B cell (primary cell): ENCODE data around the gene RPL7A. TPM values are rescaled to one million over a fixed set of nuclear protein-coding genes. Genes with fewer than 3 reads are reported as not detected.

Experiments
- ATAC-seq: fragments of 200-7000 bp; cut with Tn5 transposase; one replicate; pipeline ENCODE4 v1.10.0; 2021; ENCODE audit warnings: low read depth, mild to moderate bottlenecking, moderate number of reproducible peaks, moderate library complexity
- CTCF ChIA-PET: fragments of 350-600 bp; sonication (Branson Sonifier 250); formaldehyde crosslinking; loops from one replicate; lab custom pipeline; 2021; ENCODE audit warnings: antibody characterized with exemption, inconsistent platforms; lab: Charles Lee
- POLR2A ChIA-PET: fragments of 350-600 bp; sonication (Branson Sonifier 250); formaldehyde crosslinking; loops from one replicate; lab custom pipeline; 2021; ENCODE audit warnings: antibody characterized with exemption; lab: Charles Lee
- DNase-seq: peaks from one replicate; pipeline ENCODE4 v3.0.0; 2013
- H2AFZ ChIP-seq: 2 replicates; pipeline ENCODE4 v1.6.1; 2012; ENCODE audit warnings: mild to moderate bottlenecking, low read depth, low read length; ENCODE audit not compliant: insufficient read depth, poor library complexity, severe bottlenecking
- H3K27ac ChIP-seq, 2 donors: 1 replicate in 1 of 2; 2 replicates in 1 of 2; pipeline ENCODE4 v1.5.1; 2012 to 2013; ENCODE audit warnings: low read length in 2 of 2, mild to moderate bottlenecking in 2 of 2, moderate library complexity in 1 of 2
- H3K27me3 ChIP-seq, 4 experiments: fragments of 200-600 bp in 1 of 4; sonication (generic) in 1 of 4; replicated peaks in 1 of 4; 1 replicate in 2 of 4; 2 replicates in 2 of 4; pipeline versions ENCODE4 v1.6.1 to v1.7.0; 2013 to 2016; ENCODE audit warnings: low read length in 3 of 4, mild to moderate bottlenecking in 2 of 4, mixed read lengths in 1 of 4, moderate library complexity in 1 of 4; ENCODE audit not compliant: insufficient read depth in 4 of 4, control insufficient read depth in 3 of 4; ENCODE audit errors: control extremely low read depth in 1 of 4
- H3K36me3 ChIP-seq, 2 experiments: replicated peaks in 1 of 2; 1 replicate in 1 of 2; 2 replicates in 1 of 2; pipeline versions ENCODE4 v1.6.1 to v1.7.1; 2013; ENCODE audit warnings: low read length in 1 of 2; ENCODE audit not compliant: insufficient read depth in 2 of 2, control insufficient read depth in 1 of 2; ENCODE audit errors: control extremely low read depth in 1 of 2, extremely low read depth in 1 of 2
- H3K4me1 ChIP-seq, 2 donors: fragments of 200-600 bp in 1 of 2; sonication (generic) in 1 of 2; 1 replicate in 1 of 2; 2 replicates in 1 of 2; pipeline versions ENCODE4 v1.5.1 to v1.6.1; 2013 to 2017; ENCODE audit warnings: low read length in 2 of 2; ENCODE audit not compliant: control insufficient read depth in 2 of 2, insufficient read depth in 2 of 2
- H3K4me2 ChIP-seq: replicated peaks from 2 replicates; pipeline ENCODE3; 2012; ENCODE audit warnings: mild to moderate bottlenecking, low read depth, low read length; ENCODE audit not compliant: poor library complexity, severe bottlenecking
- H3K4me3 ChIP-seq, 5 experiments: fragments of 200-600 bp in 1 of 5; sonication (generic) in 1 of 5; 1 replicate in 3 of 5; 2 replicates in 2 of 5; pipeline versions ENCODE4 v1.5.1 to v1.7.0; 2011 to 2016; ENCODE audit warnings: low read length in 4 of 5, mild to moderate bottlenecking in 4 of 5, low read depth in 2 of 5, control low read depth in 1 of 5, moderate library complexity in 1 of 5; ENCODE audit not compliant: insufficient read depth in 1 of 5; ENCODE audit errors: control extremely low read depth in 1 of 5, extremely low read depth in 1 of 5
- H3K79me2 ChIP-seq: fragments of 200-600 bp; sonication (generic); one replicate; pipeline ENCODE4 v1.6.0; 2016; ENCODE audit warnings: low read length; ENCODE audit not compliant: control insufficient read depth, insufficient read depth
- H3K9ac ChIP-seq: fragments of 200-600 bp; sonication (generic); 2 replicates; pipeline ENCODE4 v1.6.1; 2017; ENCODE audit warnings: mild to moderate bottlenecking, low read length, moderate library complexity
- H3K9me3 ChIP-seq, 3 donors: one replicate each; pipeline versions ENCODE4 v1.6.1 to v1.7.1; 2013; ENCODE audit warnings: low read length in 2 of 3; ENCODE audit not compliant: control insufficient read depth in 2 of 3, insufficient read depth in 1 of 3; ENCODE audit errors: control extremely low read depth in 1 of 3
- H4K20me1 ChIP-seq: 2 replicates; pipeline ENCODE4 v1.6.0; 2012; ENCODE audit warnings: mild to moderate bottlenecking, low read length; ENCODE audit not compliant: insufficient read depth, control insufficient read depth, poor library complexity, severe bottlenecking
- H3K27ac Mint-ChIP-seq: one replicate; pipeline ENCODE4 v1.8.0; 2021; ENCODE audit warnings: mixed read lengths
- H3K27me3 Mint-ChIP-seq: one replicate; pipeline ENCODE4 v1.8.0; 2021; ENCODE audit warnings: mixed read lengths
- H3K4me1 Mint-ChIP-seq: one replicate; pipeline ENCODE4 v1.8.0; 2021; ENCODE audit warnings: mixed read lengths
- H3K4me3 Mint-ChIP-seq: one replicate; pipeline ENCODE4 v1.8.0; 2021; ENCODE audit warnings: mixed read lengths
- H3K9me3 Mint-ChIP-seq: one replicate; pipeline ENCODE4 v1.8.0; 2022; ENCODE audit warnings: mixed read lengths; ENCODE audit not compliant: insufficient read depth
- EZH2 ChIP-seq: IDR thresholded peaks from 2 replicates; pipeline ENCODE4 v1.6.1; 2012; ENCODE audit warnings: borderline replicate concordance, low read depth, mild to moderate bottlenecking, moderate library complexity, low read length; ENCODE audit not compliant: insufficient read depth, poor library complexity, severe bottlenecking
- WGBS: methylation state at CpG from one replicate; pipeline ENCODE4 v1.1.5; 2013; ENCODE audit warnings: missing lambda C conversion rate; ENCODE audit not compliant: insufficient coverage; 5-methylcytosine and 5-hydroxymethylcytosine counted together
- intact Hi-C: fragments of 100-400 bp; cut with micrococcal nuclease; formaldehyde crosslinking; loops from one replicate; pipeline ENCODE4 v1.10.0; 2022
- polyA plus RNA-seq: library from polyadenylated mRNA; depleted of rRNA; stranded (reverse); fragments of >200 nt; gene quantifications from 2 replicates; pipeline ENCODE4 v1.2.3, GENCODE V29; 2012
- total RNA-seq, 2 donors: library from RNA; stranded (reverse); fragments of 120-200 nt in 1 of 2; gene quantifications; 1 replicate in 1 of 2; 2 replicates in 1 of 2; pipeline versions ENCODE4 v1.2.3 to v1.2.4, GENCODE V29; 2013 to 2022
- TF ChIP-seq, protein P1 (sequence below): fragments of 200-600 bp; IDR thresholded peaks from one replicate; pipeline ENCODE4 v1.8.0; 2022; ENCODE audit warnings: antibody characterized with exemption, mild to moderate bottlenecking

Gene RPL7A
- total and polyA plus RNA-seq, 2 donors (not counting 1 experiment from before 2014, with no cell fraction given): 2,407 to 3,937 TPM

DNA sequence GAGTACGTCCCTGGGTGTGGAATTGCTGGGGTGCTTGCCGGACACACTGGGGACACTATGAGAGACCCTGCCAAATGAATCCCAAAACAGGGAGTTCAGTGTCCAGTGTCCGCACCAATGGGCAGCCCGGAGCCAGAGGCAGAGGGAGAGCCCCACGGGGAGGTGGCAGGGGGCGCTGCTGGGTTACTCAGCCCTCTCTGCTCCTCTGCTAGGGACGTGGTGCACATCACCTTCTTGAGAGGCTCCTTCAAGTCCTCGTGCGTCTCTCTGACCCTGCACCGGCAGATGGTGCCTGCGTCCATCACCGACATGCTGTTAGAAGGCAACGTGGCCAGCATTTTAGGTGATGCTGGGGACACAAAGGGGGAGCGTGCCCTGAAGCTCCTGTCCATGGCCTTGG is 48.9 kb downstream of the RPL7A start:
- POLR2A ChIA-PET: no interaction called here
- TF ChIP-seq, protein P1, sequence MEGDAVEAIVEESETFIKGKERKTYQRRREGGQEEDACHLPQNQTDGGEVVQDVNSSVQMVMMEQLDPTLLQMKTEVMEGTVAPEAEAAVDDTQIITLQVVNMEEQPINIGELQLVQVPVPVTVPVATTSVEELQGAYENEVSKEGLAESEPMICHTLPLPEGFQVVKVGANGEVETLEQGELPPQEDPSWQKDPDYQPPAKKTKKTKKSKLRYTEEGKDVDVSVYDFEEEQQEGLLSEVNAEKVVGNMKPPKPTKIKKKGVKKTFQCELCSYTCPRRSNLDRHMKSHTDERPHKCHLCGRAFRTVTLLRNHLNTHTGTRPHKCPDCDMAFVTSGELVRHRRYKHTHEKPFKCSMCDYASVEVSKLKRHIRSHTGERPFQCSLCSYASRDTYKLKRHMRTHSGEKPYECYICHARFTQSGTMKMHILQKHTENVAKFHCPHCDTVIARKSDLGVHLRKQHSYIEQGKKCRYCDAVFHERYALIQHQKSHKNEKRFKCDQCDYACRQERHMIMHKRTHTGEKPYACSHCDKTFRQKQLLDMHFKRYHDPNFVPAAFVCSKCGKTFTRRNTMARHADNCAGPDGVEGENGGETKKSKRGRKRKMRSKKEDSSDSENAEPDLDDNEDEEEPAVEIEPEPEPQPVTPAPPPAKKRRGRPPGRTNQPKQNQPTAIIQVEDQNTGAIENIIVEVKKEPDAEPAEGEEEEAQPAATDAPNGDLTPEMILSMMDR: no peak
- TF ChIP-seq EZH2: no peak
- H3K9me3 Mint-ChIP-seq: no peaks in the 10 kb centered on the region

DNA sequence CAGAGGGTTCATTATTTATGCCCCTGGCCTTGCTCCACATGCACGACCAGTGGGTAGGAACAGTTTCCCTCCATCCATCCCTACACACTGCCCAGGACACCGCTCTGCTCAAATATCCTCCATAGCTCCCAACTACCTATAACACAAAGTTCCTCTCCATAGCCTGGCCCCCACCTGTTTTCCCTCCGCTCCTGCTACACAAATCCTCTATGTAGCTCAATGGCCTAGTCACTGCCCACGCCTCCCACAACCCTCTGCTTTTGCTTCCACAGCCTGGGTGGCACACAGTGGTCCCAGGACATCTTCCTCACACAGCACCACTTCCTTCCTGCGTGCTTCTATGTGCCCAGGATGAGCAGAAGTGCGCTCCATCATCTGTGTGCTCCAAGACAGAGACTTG is 49.4 kb downstream of the RPL7A start:
- no peaks in the 10 kb centered on the region for H3K79me2 ChIP-seq
- no peak overlapping the region for H3K4me2 ChIP-seq
- Mint-ChIP-seq H3K27ac (no peak overlapping the region), H3K4me1 (no peaks in the 10 kb centered on the region), H3K9me3 (no peaks in the 10 kb centered on the region), H3K4me3 (no peak overlapping the region), H3K27me3 (no peaks in the 10 kb centered on the region)
- H3K9ac ChIP-seq: no peak overlapping the region
- ChIA-PET POLR2A (no interaction called here), CTCF (interaction anchor here (0.5 to 0.7 kb wide), 2 partner anchors 110 to 639 kb away, joined by 3 to 5 read pairs; no protein-coding TSS in a partner anchor)
- ATAC-seq (no peak), DNase-seq (no peak)
- peaks cover 0 to under 1% of the 10 kb centered on the region in 2 experiments for H3K36me3 ChIP-seq
- no peak overlapping the region for H3K4me3 ChIP-seq
- TF ChIP-seq, protein P1: no peak
- TF ChIP-seq EZH2: no peak
- H3K27me3 ChIP-seq: no peaks in the 10 kb centered on the region
- 88% methylated on average over 4 of the region's 6 CpGs for WGBS
- H3K4me1 ChIP-seq: no peaks in the 10 kb centered on the region
- no peak overlapping the region for H2AFZ ChIP-seq
- H3K9me3 ChIP-seq: no peaks in the 10 kb centered on the region
- H3K27ac ChIP-seq: no peak overlapping the region
- no peaks in the 10 kb centered on the region for H4K20me1 ChIP-seq
- intact Hi-C loops: no loop called here

More for the DNA sequence above, 48.9 kb downstream of the RPL7A start:
- H3K27me3 Mint-ChIP-seq: no peaks in the 10 kb centered on the region
- Histone ChIP-seq H3K4me2 (no peak overlapping the region), H3K36me3 (no peaks in the 10 kb centered on the region), H2AFZ (no peak overlapping the region), H3K9me3 (no peaks in the 10 kb centered on the region), H3K9ac (no peak overlapping the region), H3K79me2 (no peaks in the 10 kb centered on the region), H3K27ac (no peak overlapping the region), H3K4me1 (no peaks in the 10 kb centered on the region), H4K20me1 (no peaks in the 10 kb centered on the region), H3K27me3 (no peaks in the 10 kb centered on the region), H3K4me3 (no peak overlapping the region)
- intact Hi-C loops: no loop called here
- 55% methylated on average over 14 of the region's 14 CpGs for WGBS
- H3K27ac Mint-ChIP-seq: no peak overlapping the region
- CTCF ChIA-PET: interaction anchor here (0.7 kb wide), 1 partner anchor 639 kb away, joined by 3 read pairs; no protein-coding TSS in a partner anchor
- no peak overlapping the region for H3K4me3 Mint-ChIP-seq
- DNase-seq (no peak), ATAC-seq (no peak)
- H3K4me1 Mint-ChIP-seq: no peaks in the 10 kb centered on the region
